Measurements from ENCODE around the gene SZRD1.

SZRD1 gene

DNA sequence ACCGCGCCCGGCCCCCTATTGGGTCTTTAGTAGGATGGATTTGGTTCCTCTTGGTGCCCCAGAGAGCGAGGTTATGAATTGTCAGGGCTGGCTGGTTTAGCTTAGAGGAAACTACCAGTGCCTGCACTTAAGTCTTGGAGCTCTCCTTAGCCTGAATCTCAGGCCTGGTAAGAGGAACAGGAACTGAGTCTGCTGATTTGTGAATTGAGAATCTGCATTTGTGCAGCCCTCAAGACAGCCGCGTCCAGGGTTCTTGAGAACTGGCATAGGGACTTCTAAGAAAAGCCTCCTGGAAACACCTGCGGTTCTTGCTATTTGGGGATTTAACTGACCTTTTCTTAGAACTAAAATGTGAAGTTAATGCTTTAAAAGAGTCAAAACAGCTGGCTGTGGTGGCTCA is 75.2 kb downstream of the SZRD1 start:
- no peak overlapping the region for H3K4me3 ChIP-seq (ENCODE audit: low read depth, low read length)
- DNase-seq (ENCODE audit: low read depth): peak; percentile 22
- TF ChIP-seq, protein P1, sequence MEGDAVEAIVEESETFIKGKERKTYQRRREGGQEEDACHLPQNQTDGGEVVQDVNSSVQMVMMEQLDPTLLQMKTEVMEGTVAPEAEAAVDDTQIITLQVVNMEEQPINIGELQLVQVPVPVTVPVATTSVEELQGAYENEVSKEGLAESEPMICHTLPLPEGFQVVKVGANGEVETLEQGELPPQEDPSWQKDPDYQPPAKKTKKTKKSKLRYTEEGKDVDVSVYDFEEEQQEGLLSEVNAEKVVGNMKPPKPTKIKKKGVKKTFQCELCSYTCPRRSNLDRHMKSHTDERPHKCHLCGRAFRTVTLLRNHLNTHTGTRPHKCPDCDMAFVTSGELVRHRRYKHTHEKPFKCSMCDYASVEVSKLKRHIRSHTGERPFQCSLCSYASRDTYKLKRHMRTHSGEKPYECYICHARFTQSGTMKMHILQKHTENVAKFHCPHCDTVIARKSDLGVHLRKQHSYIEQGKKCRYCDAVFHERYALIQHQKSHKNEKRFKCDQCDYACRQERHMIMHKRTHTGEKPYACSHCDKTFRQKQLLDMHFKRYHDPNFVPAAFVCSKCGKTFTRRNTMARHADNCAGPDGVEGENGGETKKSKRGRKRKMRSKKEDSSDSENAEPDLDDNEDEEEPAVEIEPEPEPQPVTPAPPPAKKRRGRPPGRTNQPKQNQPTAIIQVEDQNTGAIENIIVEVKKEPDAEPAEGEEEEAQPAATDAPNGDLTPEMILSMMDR (IDR thresholded peaks at IDR 0.05; ENCODE audit: low read depth, low read length): no peak
- TF ChIP-seq, protein P2, sequence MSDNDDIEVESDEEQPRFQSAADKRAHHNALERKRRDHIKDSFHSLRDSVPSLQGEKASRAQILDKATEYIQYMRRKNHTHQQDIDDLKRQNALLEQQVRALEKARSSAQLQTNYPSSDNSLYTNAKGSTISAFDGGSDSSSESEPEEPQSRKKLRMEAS (IDR thresholded peaks at IDR 0.05; ENCODE audit: low read depth, low read length): no peak
- no peak for TF ChIP-seq POLR2A (IDR thresholded peaks at IDR 0.05; ENCODE audit: extremely low read depth, insufficient read length)
- TF ChIP-seq MYC (IDR thresholded peaks at IDR 0.05; ENCODE audit: low read depth, low read length): no peak

- no peak overlapping the region for H3K4me3 ChIP-seq (ENCODE audit: low read depth, low read length)
- DNase-seq (ENCODE audit: low read depth): peak; percentile 13
- TF ChIP-seq MYC (IDR thresholded peaks at IDR 0.05; ENCODE audit: low read depth, low read length) (no peak), POLR2A (IDR thresholded peaks at IDR 0.05; ENCODE audit: extremely low read depth, insufficient read length) (no peak)
- TF ChIP-seq, protein P1 (IDR thresholded peaks at IDR 0.05; ENCODE audit: low read depth, low read length): no peak
- TF ChIP-seq, protein P2 (IDR thresholded peaks at IDR 0.05; ENCODE audit: low read depth, low read length): no peak
Observed at GRCh38 chr1:16442941-16443340, 75.9 kb downstream of the SZRD1 start.

- no peak for TF ChIP-seq POLR2A (IDR thresholded peaks at IDR 0.05; ENCODE audit: extremely low read depth, insufficient read length)
- no peak for TF ChIP-seq MYC (IDR thresholded peaks at IDR 0.05; ENCODE audit: low read depth, low read length)
- TF ChIP-seq, protein P1 (IDR thresholded peaks at IDR 0.05; ENCODE audit: low read depth, low read length): no peak
- TF ChIP-seq, protein P2 (IDR thresholded peaks at IDR 0.05; ENCODE audit: low read depth, low read length): no peak
- DNase-seq (ENCODE audit: low read depth): no peak
Observed at GRCh38 chr1:16443975-16444770, 77.1 kb downstream of the SZRD1 start.

DNA sequence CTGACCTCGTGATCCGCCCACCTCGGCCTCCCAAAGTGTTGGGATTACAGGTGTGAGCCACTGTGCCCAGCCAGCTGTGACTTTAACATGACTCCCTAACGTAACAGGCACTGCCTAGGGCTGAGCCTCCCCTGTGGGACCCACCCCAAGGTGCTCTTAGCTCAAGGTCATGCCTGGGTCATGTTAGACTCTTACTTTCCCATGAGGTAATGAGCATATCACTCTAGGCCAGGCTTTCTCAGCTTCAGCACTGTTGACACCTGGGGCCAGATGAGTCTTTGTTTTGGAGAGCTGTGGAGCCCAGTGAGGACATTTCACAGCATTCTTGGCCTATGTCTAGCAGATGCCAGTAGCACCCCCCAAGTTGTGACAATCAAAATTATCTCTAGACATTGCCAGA is 78.0 kb downstream of the SZRD1 start:
- no peak for DNase-seq (ENCODE audit: low read depth)
- no peak overlapping the region for H3K4me3 ChIP-seq (ENCODE audit: low read depth, low read length)
- TF ChIP-seq POLR2A (IDR thresholded peaks at IDR 0.05; ENCODE audit: extremely low read depth, insufficient read length): no peak
- no peak for TF ChIP-seq MYC (IDR thresholded peaks at IDR 0.05; ENCODE audit: low read depth, low read length)
- TF ChIP-seq, protein P2 (IDR thresholded peaks at IDR 0.05; ENCODE audit: low read depth, low read length): no peak
- TF ChIP-seq, protein P1 (IDR thresholded peaks at IDR 0.05; ENCODE audit: low read depth, low read length): no peak

More at GRCh38 chr1:16443975-16444770, 77.1 kb downstream of the SZRD1 start:
- no peak overlapping the region for H3K4me3 ChIP-seq (ENCODE audit: low read depth, low read length)

- no peak for DNase-seq (ENCODE audit: low read depth)
- TF ChIP-seq POLR2A (IDR thresholded peaks at IDR 0.05; ENCODE audit: extremely low read depth, insufficient read length) (no peak), MYC (IDR thresholded peaks at IDR 0.05; ENCODE audit: low read depth, low read length) (no peak)
- TF ChIP-seq, protein P2 (IDR thresholded peaks at IDR 0.05; ENCODE audit: low read depth, low read length): no peak
- TF ChIP-seq, protein P1 (IDR thresholded peaks at IDR 0.05; ENCODE audit: low read depth, low read length): no peak
- H3K4me3 ChIP-seq (ENCODE audit: low read depth, low read length): no peak overlapping the region
Observed at GRCh38 chr1:16446116-16446515, 79.1 kb downstream of the SZRD1 start.

All from NB4 (cell line).